Measurements from ENCODE around the gene CHRNA9. TPM values are rescaled to one million over a fixed set of nuclear protein-coding genes. Genes with fewer than 3 reads are reported as not detected.
"Not testable (repeated sequence)": the region's sequence is repeated elsewhere in the genome, so short reads cannot be mapped to it uniquely, and the experiment has no call there.

CHRNA9 gene
- total RNA-seq, 2 experiments from 2014 or later = 0.22 TPM; not detected in 1

GRCh38 chr4:40375620-40376019 is 40.5 kb downstream of the CHRNA9 start:
- no peaks in the 10 kb centered on the region for H3K9me3 Mint-ChIP-seq
- no peaks in the 10 kb centered on the region for H3K27me3 Mint-ChIP-seq
- DNase-seq = no peak
- H3K4me3 Mint-ChIP-seq = no peak overlapping the region
- no peaks in the 10 kb centered on the region for H3K4me1 Mint-ChIP-seq
- no peaks in the 10 kb centered on the region for H3K36me3 Mint-ChIP-seq
- H3K27ac Mint-ChIP-seq = no peak overlapping the region

- Mint-ChIP-seq H3K36me3 (no peaks in the 10 kb centered on the region), H3K4me1 (no peaks in the 10 kb centered on the region), H3K27ac (no peak overlapping the region), H3K4me3 (no peak overlapping the region), H3K9me3 (no peaks in the 10 kb centered on the region), H3K27me3 (no peaks in the 10 kb centered on the region)
- no peak for DNase-seq
Measured at GRCh38 chr4:40377512-40378365, 42.6 kb downstream of the CHRNA9 start.

GRCh38 chr4:40378619-40379018 is 43.5 kb downstream of the CHRNA9 start:
- Mint-ChIP-seq H3K9me3 (no peaks in the 10 kb centered on the region), H3K36me3 (no peaks in the 10 kb centered on the region), H3K4me3 (no peak overlapping the region), H3K4me1 (no peaks in the 10 kb centered on the region), H3K27ac (no peak overlapping the region), H3K27me3 (no peaks in the 10 kb centered on the region)
- DNase-seq = no peak

- Mint-ChIP-seq H3K27ac (no peak overlapping the region), H3K4me3 (no peak overlapping the region), H3K4me1 (no peaks in the 10 kb centered on the region), H3K27me3 (no peaks in the 10 kb centered on the region), H3K9me3 (no peaks in the 10 kb centered on the region), H3K36me3 (no peaks in the 10 kb centered on the region)
- no peak for DNase-seq
Measured at GRCh38 chr4:40379248-40379647, 44.1 kb downstream of the CHRNA9 start.

GRCh38 chr4:40380647-40381046 is 45.5 kb downstream of the CHRNA9 start:
- Mint-ChIP-seq H3K27me3 (no peaks in the 10 kb centered on the region), H3K9me3 (no peaks in the 10 kb centered on the region), H3K4me3 (no peak overlapping the region), H3K4me1 (no peaks in the 10 kb centered on the region), H3K36me3 (no peaks in the 10 kb centered on the region), H3K27ac (no peak overlapping the region)
- no peak for DNase-seq

GRCh38 chr4:40388239-40388638 is 53.1 kb downstream of the CHRNA9 start:
- DNase-seq = no peak
- no peak overlapping the region for H3K27ac Mint-ChIP-seq
- no peaks in the 10 kb centered on the region for H3K27me3 Mint-ChIP-seq
- H3K4me3 Mint-ChIP-seq = no peak overlapping the region
- no peaks in the 10 kb centered on the region for H3K9me3 Mint-ChIP-seq
- no peaks in the 10 kb centered on the region for H3K36me3 Mint-ChIP-seq
- no peaks in the 10 kb centered on the region for H3K4me1 Mint-ChIP-seq

GRCh38 chr4:40389986-40390385 is 54.9 kb downstream of the CHRNA9 start:
- Mint-ChIP-seq H3K27ac (no peak overlapping the region), H3K4me3 (no peak overlapping the region), H3K9me3 (no peaks in the 10 kb centered on the region), H3K4me1 (no peaks in the 10 kb centered on the region), H3K27me3 (no peaks in the 10 kb centered on the region), H3K36me3 (no peaks in the 10 kb centered on the region)
- no peak for DNase-seq

GRCh38 chr4:40392241-40392640 is 57.1 kb downstream of the CHRNA9 start:
- H3K4me3 Mint-ChIP-seq, H3K27ac Mint-ChIP-seq, H3K9me3 Mint-ChIP-seq, H3K27me3 Mint-ChIP-seq, H3K36me3 Mint-ChIP-seq, DNase-seq, H3K4me1 Mint-ChIP-seq: not testable (repeated sequence)

- Mint-ChIP-seq H3K27me3 (no peaks in the 10 kb centered on the region), H3K9me3 (no peaks in the 10 kb centered on the region), H3K27ac (no peak overlapping the region), H3K36me3 (no peaks in the 10 kb centered on the region), H3K4me3 (no peak overlapping the region), H3K4me1 (no peaks in the 10 kb centered on the region)
- DNase-seq = no peak
Measured at GRCh38 chr4:40394236-40394635, 59.1 kb downstream of the CHRNA9 start.

- no peaks in the 10 kb centered on the region for H3K27me3 Mint-ChIP-seq
- no peaks in the 10 kb centered on the region for H3K9me3 Mint-ChIP-seq
- H3K36me3 Mint-ChIP-seq = no peaks in the 10 kb centered on the region
- no peak overlapping the region for H3K4me3 Mint-ChIP-seq
- no peak for DNase-seq
- H3K27ac Mint-ChIP-seq = no peak overlapping the region
- H3K4me1 Mint-ChIP-seq = no peaks in the 10 kb centered on the region
Measured at GRCh38 chr4:40395166-40395900, 60.2 kb downstream of the CHRNA9 start.

GRCh38 chr4:40395908-40396793 is 61.0 kb downstream of the CHRNA9 start:
- H3K9me3 Mint-ChIP-seq = no peaks in the 10 kb centered on the region
- H3K36me3 Mint-ChIP-seq = no peaks in the 10 kb centered on the region
- DNase-seq = no peak
- no peak overlapping the region for H3K27ac Mint-ChIP-seq
- no peaks in the 10 kb centered on the region for H3K4me1 Mint-ChIP-seq
- H3K4me3 Mint-ChIP-seq = no peak overlapping the region
- H3K27me3 Mint-ChIP-seq = no peaks in the 10 kb centered on the region

- Mint-ChIP-seq H3K4me3 (no peak overlapping the region), H3K36me3 (no peaks in the 10 kb centered on the region), H3K9me3 (no peaks in the 10 kb centered on the region), H3K4me1 (no peaks in the 10 kb centered on the region), H3K27ac (no peak overlapping the region), H3K27me3 (no peaks in the 10 kb centered on the region)
- DNase-seq = no peak
Measured at GRCh38 chr4:40399578-40399977, 64.4 kb downstream of the CHRNA9 start.

GRCh38 chr4:40401096-40401495 is 66.0 kb downstream of the CHRNA9 start:
- H3K27ac Mint-ChIP-seq = no peak overlapping the region
- H3K4me3 Mint-ChIP-seq = no peak overlapping the region

GRCh38 chr4:40401631-40402030 is 66.5 kb downstream of the CHRNA9 start:
- Mint-ChIP-seq H3K4me3 (no peak overlapping the region), H3K27me3 (no peaks in the 10 kb centered on the region), H3K4me1 (no peaks in the 10 kb centered on the region), H3K9me3 (peaks cover 2% of the 10 kb centered on the region), H3K27ac (no peak overlapping the region), H3K36me3 (peaks cover 2% of the 10 kb centered on the region)
- DNase-seq = no peak

More at GRCh38 chr4:40401096-40401495, 66.0 kb downstream of the CHRNA9 start:
- H3K27me3 Mint-ChIP-seq = no peaks in the 10 kb centered on the region
- peaks cover 2% of the 10 kb centered on the region for H3K36me3 Mint-ChIP-seq
- H3K9me3 Mint-ChIP-seq = peaks cover 2% of the 10 kb centered on the region
- no peaks in the 10 kb centered on the region for H3K4me1 Mint-ChIP-seq
- DNase-seq = no peak

GRCh38 chr4:40402556-40402955 is 67.4 kb downstream of the CHRNA9 start:
- Mint-ChIP-seq H3K9me3 (peaks cover 6% of the 10 kb centered on the region), H3K36me3 (peaks cover 7% of the 10 kb centered on the region), H3K27me3 (no peaks in the 10 kb centered on the region), H3K27ac (no peak overlapping the region), H3K4me3 (no peak overlapping the region), H3K4me1 (no peaks in the 10 kb centered on the region)
- DNase-seq = no peak

Measured in activated naive CD8-positive, alpha-beta T cell treated with anti-CD3 and anti-CD28 coated beads for 36 hours (primary cell).